Tibial nerve (tissue), 4 donors: ENCODE measurements around the gene GMDS. TPM values are rescaled to one million over a fixed set of nuclear protein-coding genes. Genes with fewer than 3 reads are reported as not detected.

Experiments
- DNase-seq, 2 donors: peaks; one replicate each; pipeline ENCODE4 v3.0.0-alpha.2; 2019; ENCODE audit warnings: low spot score in 2 of 2
- H3K27ac ChIP-seq, 4 donors: fragments of 200-600 bp; sonication (generic) in 3 of 4; one replicate each; pipeline ENCODE4 v1.5.1; 2017 to 2019; ENCODE audit warnings: mild to moderate bottlenecking in 1 of 4
- H3K27me3 ChIP-seq, 2 donors: fragments of 200-600 bp; sonication (generic) in 1 of 2; one replicate each; pipeline versions ENCODE4 v1.5.1 to v1.6.0; 2017 to 2019
- H3K36me3 ChIP-seq, 3 donors: fragments of 200-600 bp; sonication (generic); one replicate each; pipeline ENCODE4 v1.5.1; 2018 to 2019
- H3K4me1 ChIP-seq, 4 donors: fragments of 200-600 bp; sonication (generic) in 3 of 4; one replicate each; pipeline ENCODE4 v1.5.1; 2017 to 2019
- H3K4me3 ChIP-seq, 4 donors: fragments of 200-600 bp; sonication (generic) in 3 of 4; one replicate each; pipeline ENCODE4 v1.5.1; 2017 to 2019; ENCODE audit warnings: mild to moderate bottlenecking in 1 of 4, moderate library complexity in 1 of 4
- H3K9me3 ChIP-seq, 4 donors: fragments of 200-600 bp; sonication (generic) in 3 of 4; one replicate each; pipeline ENCODE4 v1.5.1; 2017 to 2019
- CTCF ChIP-seq, 5 experiments: fragments of 200-600 bp in 3 of 5; fragments of 450-650 bp in 2 of 5; sonication (generic) in 3 of 5; IDR thresholded peaks; one replicate each; pipeline ENCODE4 v1.5.1; 2016 to 2019; ENCODE audit warnings: antibody characterized with exemption in 5 of 5, mild to moderate bottlenecking in 3 of 5, moderate library complexity in 2 of 5
- EP300 ChIP-seq, 2 donors: sonication (generic); formaldehyde crosslinking; IDR thresholded peaks; one replicate each; pipeline ENCODE4 v1.6.1; 2017; ENCODE audit warnings: antibody characterized with exemption in 2 of 2, mild to moderate bottlenecking in 1 of 2
- POLR2A ChIP-seq, 2 donors: fragments of 450-650 bp; IDR thresholded peaks; one replicate each; pipeline ENCODE4 v1.6.1; 2017; ENCODE audit warnings: antibody characterized with exemption in 2 of 2, mild to moderate bottlenecking in 2 of 2, moderate library complexity in 2 of 2
- WGBS, 2 donors: methylation state at CpG; one replicate each; pipeline ENCODE4 v1.1.5; 2018; 5-methylcytosine and 5-hydroxymethylcytosine counted together
- total RNA-seq, 4 donors: library from RNA; depleted of rRNA; stranded (reverse); fragments of >200 nt; gene quantifications; one replicate each; pipeline ENCODE4 v1.1.0, GENCODE V29; 2016

Gene GMDS
- total RNA-seq, 4 donors from 2014 or later: 14.9 to 46.5 (median 32.8) TPM

DNA sequence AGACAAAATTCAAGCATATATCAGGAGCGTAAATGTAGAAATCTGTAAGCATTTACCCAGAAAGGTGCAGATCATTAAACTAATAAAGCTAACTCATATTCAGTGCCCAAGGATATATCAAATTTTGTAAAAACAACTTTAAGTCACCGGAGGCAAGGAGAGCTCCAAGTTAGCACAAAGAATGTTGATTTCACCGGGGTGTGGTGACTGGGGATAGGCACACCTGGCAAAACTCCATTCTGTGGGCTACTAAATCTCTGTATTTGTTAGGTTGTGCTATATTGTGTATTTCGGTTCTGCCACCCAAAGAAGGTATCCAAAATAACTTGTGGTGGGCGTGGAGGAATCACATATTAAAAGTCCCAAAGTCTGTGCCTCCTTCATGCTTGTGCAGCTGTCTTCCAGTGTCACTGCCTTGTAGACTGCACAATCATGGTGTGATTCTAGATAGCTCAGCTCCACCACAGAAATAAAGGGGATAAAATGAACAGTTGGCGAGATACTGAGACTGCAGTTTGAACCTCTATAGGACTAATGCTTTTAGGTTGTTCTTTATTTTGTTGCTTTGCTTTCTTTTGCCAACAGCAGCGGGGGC lies 111.6 kb downstream of the GMDS start:
- Histone ChIP-seq H3K4me3 (no peak overlapping the region), H3K27me3 (no peaks in the 10 kb centered on the region)
- no peak for DNase-seq

DNA sequence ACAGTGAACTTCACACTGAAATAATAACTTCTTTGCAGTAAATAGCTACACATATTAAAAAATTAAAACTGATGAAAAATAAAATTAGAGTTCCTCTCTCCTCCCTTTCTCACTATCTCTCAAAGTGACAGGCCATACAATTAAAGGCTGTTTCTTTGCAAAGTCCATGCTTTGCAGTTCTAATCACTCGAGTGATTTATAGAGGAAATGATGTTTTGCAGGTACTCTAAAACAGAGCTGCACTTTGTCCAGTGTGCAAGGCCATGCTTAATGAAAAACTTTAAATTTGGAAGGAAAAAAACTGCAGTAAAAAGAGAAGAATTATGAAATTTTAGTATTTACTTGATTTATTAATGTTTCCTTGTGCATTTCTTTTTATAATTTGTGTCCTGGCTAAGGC lies 112.5 kb downstream of the GMDS start:
- H3K4me3 ChIP-seq: no peak overlapping the region
- WGBS, 2 donors: 53 to 54% methylated on average over 1 of the region's 1 CpG
- no peak for TF ChIP-seq POLR2A (IDR thresholded peaks at IDR 0.05)
- TF ChIP-seq EP300 (IDR thresholded peaks at IDR 0.05): no peak
- TF ChIP-seq CTCF (IDR thresholded peaks at IDR 0.05): no peak
- H3K9me3 ChIP-seq: no peaks in the 10 kb centered on the region
- no peak overlapping the region for H3K27ac ChIP-seq
- DNase-seq: no peak
- H3K36me3 ChIP-seq: no peaks in the 10 kb centered on the region
- H3K4me1 ChIP-seq: peaks cover 0 to 20% (median 2%) of the 10 kb centered on the region in 4 donors
- no peaks in the 10 kb centered on the region for H3K27me3 ChIP-seq

More for the DNA sequence above, 111.6 kb downstream of the GMDS start:
- no peaks in the 10 kb centered on the region for H3K36me3 ChIP-seq
- WGBS, 2 donors: 83% methylated on average over 7 of the region's 7 CpGs
- peaks cover 0 to 17% (median 1%) of the 10 kb centered on the region in 4 donors for H3K4me1 ChIP-seq
- TF ChIP-seq POLR2A (IDR thresholded peaks at IDR 0.05): no peak
- TF ChIP-seq EP300 (IDR thresholded peaks at IDR 0.05): no peak
- TF ChIP-seq CTCF (IDR thresholded peaks at IDR 0.05): no peak
- no peak overlapping the region for H3K27ac ChIP-seq
- H3K9me3 ChIP-seq: no peaks in the 10 kb centered on the region

- WGBS, 2 donors: 42 to 50% methylated on average over 2 of the region's 2 CpGs
- peaks cover 0 to 20% (median 2%) of the 10 kb centered on the region in 4 donors for H3K4me1 ChIP-seq
Measured at GRCh38 chr6:2132416-2132815, 113.0 kb downstream of the GMDS start.

GRCh38 chr6:2129182-2129621 lies 116.2 kb downstream of the GMDS start:
- Histone ChIP-seq H3K27ac (peak overlapping the region in 1 of 4 donors; percentile 61), H3K36me3 (peaks cover 0 to 3% (median 0%) of the 10 kb centered on the region in 3 donors), H3K9me3 (no peaks in the 10 kb centered on the region), H3K27me3 (no peaks in the 10 kb centered on the region), H3K4me3 (no peak overlapping the region), H3K4me1 (peaks cover 0 to 29% (median 2%) of the 10 kb centered on the region in 4 donors)
- TF ChIP-seq POLR2A (IDR thresholded peaks at IDR 0.05): no peak
- TF ChIP-seq CTCF (IDR thresholded peaks at IDR 0.05): no peak
- no peak for TF ChIP-seq EP300 (IDR thresholded peaks at IDR 0.05)
- 62 to 64% methylated on average over 7 of the region's 7 CpGs for WGBS, 2 donors
- DNase-seq: no peak

More at GRCh38 chr6:2132416-2132815, 113.0 kb downstream of the GMDS start:
- Histone ChIP-seq H3K9me3 (no peaks in the 10 kb centered on the region), H3K4me3 (no peak overlapping the region), H3K27me3 (no peaks in the 10 kb centered on the region), H3K36me3 (no peaks in the 10 kb centered on the region), H3K27ac (no peak overlapping the region)
- TF ChIP-seq POLR2A (IDR thresholded peaks at IDR 0.05) (no peak), CTCF (IDR thresholded peaks at IDR 0.05) (no peak), EP300 (IDR thresholded peaks at IDR 0.05) (no peak)
- no peak for DNase-seq

GRCh38 chr6:2127484-2127911 lies 117.9 kb downstream of the GMDS start:
- Histone ChIP-seq H3K27ac (peak overlapping the region in 3 of 4 donors; percentile 19 to 62 (median 52)), H3K4me1 (peaks cover 0 to 14% (median 2%) of the 10 kb centered on the region in 4 donors), H3K27me3 (no peaks in the 10 kb centered on the region), H3K4me3 (no peak overlapping the region), H3K9me3 (no peaks in the 10 kb centered on the region), H3K36me3 (peaks cover 0 to 3% (median 0%) of the 10 kb centered on the region in 3 donors)
- WGBS, 2 donors: 64 to 73% methylated on average over 4 to 12 of the region's 12 CpGs
- peak in 1 of 2 donors; percentile 85 for TF ChIP-seq EP300 (IDR thresholded peaks at IDR 0.05)
- no peak for TF ChIP-seq CTCF (IDR thresholded peaks at IDR 0.05)
- peak in 1 of 2 donors; percentile 36 for DNase-seq
